HepG2 (cell line): ENCODE measurements around the gene TMEM127. TPM values are rescaled to one million over a fixed set of nuclear protein-coding genes. Genes with fewer than 3 reads are reported as not detected.

Source experiments
- ATAC-seq: fragments of 200-7000 bp; cut with Tn5 transposase; 3 replicates; pipeline ENCODE4 v1.9.1; 2020; ENCODE audit warnings: mild to moderate bottlenecking, moderate library complexity
- BruUV-seq: library from RNA; stranded (reverse); fragments of 400-500 nt; replicated peaks from 2 replicates; lab custom pipeline; 2021; lab: Mats Ljungman, UMichigan
- CTCF ChIA-PET: fragments of 300-600 bp; formaldehyde crosslinking; extraction: SDS; loops from one replicate; lab custom pipeline; 2021; ENCODE audit warnings: low total read pairs, inconsistent platforms, low intra/inter-chr PET ratio; lab: Yijun Ruan, JAX
- POLR2A ChIA-PET: fragments of 350-600 bp; sonication (Branson Sonifier 250); formaldehyde crosslinking; loops from one replicate; lab custom pipeline; 2020; ENCODE audit warnings: antibody characterized with exemption, inconsistent platforms; lab: Yijun Ruan, JAX
- DNase-seq: peaks from one replicate; pipeline ENCODE4 v3.0.0-alpha.2; 2015; ENCODE audit warnings: low spot score
- FAIRE-seq: peaks from 3 replicates; lab custom pipeline; 2011; peaks lifted over from hg19 to GRCh38; lab: Jason Lieb, UNC
- H2AFZ ChIP-seq: one replicate; pipeline ENCODE4 v1.6.1; 2011; ENCODE audit warnings: low read length, inconsistent platforms
- H3K27ac ChIP-seq: fragments of 300-600 bp; 3 replicates; pipeline ENCODE4 v1.8.0; 2011; ENCODE audit warnings: mixed run types, mild to moderate bottlenecking, mixed read lengths, low read length, inconsistent platforms; ENCODE audit not compliant: insufficient read depth; ENCODE audit errors: extremely low read length
- H3K27me3 ChIP-seq, 2 experiments: fragments of 200-600 bp in 1 of 2; 2 replicates in 1 of 2; 3 replicates in 1 of 2; pipeline versions ENCODE4 v1.6.0 to v1.8.0; 2011; ENCODE audit warnings: low read length in 2 of 2, mild to moderate bottlenecking in 2 of 2, moderate library complexity in 2 of 2, inconsistent platforms in 1 of 2; ENCODE audit not compliant: insufficient read depth in 2 of 2, control insufficient read depth in 1 of 2
- H3K36me3 ChIP-seq, 2 experiments: fragments of 200-600 bp in 1 of 2; replicated peaks in 1 of 2; 2 replicates in 1 of 2; 3 replicates in 1 of 2; pipeline versions ENCODE4 v1.5.1 to v1.8.0; 2011; ENCODE audit warnings: low read length in 2 of 2, inconsistent platforms in 1 of 2; ENCODE audit not compliant: insufficient read depth in 2 of 2, control insufficient read depth in 1 of 2
- H3K4me1 ChIP-seq: 2 replicates; pipeline ENCODE4 v1.5.1; 2012; ENCODE audit warnings: low read length, inconsistent platforms; ENCODE audit not compliant: insufficient read depth
- H3K4me2 ChIP-seq: 2 replicates; pipeline ENCODE4 v1.6.0; 2011; ENCODE audit warnings: low read depth, low read length, inconsistent platforms
- H3K4me3 ChIP-seq, 3 experiments: fragments of 200-600 bp in 1 of 3; sonication (generic), shearing (Covaris generic) in 1 of 3; replicated peaks in 1 of 3; 2 replicates each; pipeline ENCODE4 v1.5.1; 2011 to 2016; ENCODE audit warnings: low read length in 3 of 3, inconsistent platforms in 2 of 3, low read depth in 2 of 3, mild to moderate bottlenecking in 2 of 3, control low read depth in 1 of 3, mixed read lengths in 1 of 3; ENCODE audit not compliant: insufficient read depth in 1 of 3
- H3K79me2 ChIP-seq: one replicate; pipeline ENCODE4 v1.6.1; 2011; ENCODE audit warnings: low read length, inconsistent platforms; ENCODE audit not compliant: insufficient read depth
- H3K9ac ChIP-seq: 2 replicates; pipeline ENCODE4 v1.6.0; 2011; ENCODE audit warnings: mild to moderate bottlenecking, low read depth, low read length, inconsistent platforms; ENCODE audit not compliant: insufficient read depth
- H3K9me3 ChIP-seq: 2 replicates; pipeline ENCODE4 v1.5.1; 2012; ENCODE audit warnings: mild to moderate bottlenecking, low read length
- H4K20me1 ChIP-seq: 2 replicates; pipeline ENCODE4 v1.6.0; 2011; ENCODE audit warnings: inconsistent platforms, mild to moderate bottlenecking, low read length, moderate library complexity; ENCODE audit not compliant: insufficient read depth
- ARHGAP35 ChIP-seq: sonication (generic); formaldehyde crosslinking; IDR thresholded peaks from 2 replicates; pipeline ENCODE4 v1.9.0; 2022; ENCODE audit warnings: mild to moderate bottlenecking, inconsistent platforms, moderate library complexity, missing genetic modification reagents, borderline replicate concordance
- BCL6 ChIP-seq: IDR thresholded peaks from 2 replicates; pipeline ENCODE4 v1.6.1; 2016; ENCODE audit warnings: missing genetic modification reagents, missing compliant biosample characterization
- FOSL2 ChIP-seq: sonication (generic); formaldehyde crosslinking; IDR thresholded peaks from 2 replicates; pipeline ENCODE4 v1.4.0; 2020; ENCODE audit warnings: missing genetic modification reagents
- GATAD2A ChIP-seq: IDR thresholded peaks from 2 replicates; pipeline ENCODE4 v1.6.1; 2016
- MAFK ChIP-seq, 2 experiments: IDR thresholded peaks in 1 of 2; conservative IDR thresholded peaks in 1 of 2; 2 replicates each; pipeline ENCODE4 v1.6.1; 2011; ENCODE audit warnings: improper control_type of control experiment in 2 of 2, low read length in 2 of 2
- MIER3 ChIP-seq: IDR thresholded peaks from 2 replicates; pipeline ENCODE4 v1.6.1; 2016; ENCODE audit warnings: missing compliant biosample characterization, borderline replicate concordance
- PITX1 ChIP-seq: sonication (generic); formaldehyde crosslinking; IDR thresholded peaks from 2 replicates; pipeline ENCODE4 v1.5.1; 2020; ENCODE audit warnings: mild to moderate bottlenecking, missing genetic modification reagents
- REPIN1 ChIP-seq: sonication (generic); formaldehyde crosslinking; IDR thresholded peaks from 2 replicates; pipeline ENCODE4 v1.8.0; 2022; ENCODE audit warnings: missing genetic modification reagents, low read depth, mild to moderate bottlenecking, borderline replicate concordance
- TARDBP ChIP-seq: sonication (generic); formaldehyde crosslinking; IDR thresholded peaks from 2 replicates; pipeline ENCODE4 v1.8.0; 2022; ENCODE audit warnings: mild to moderate bottlenecking, missing genetic modification reagents
- ZNF501 ChIP-seq: sonication (generic); formaldehyde crosslinking; IDR thresholded peaks from 2 replicates; pipeline ENCODE4 v1.5.1; 2020; ENCODE audit warnings: mild to moderate bottlenecking, moderate library complexity, missing genetic modification reagents
- ZNF577 ChIP-seq: sonication (generic); formaldehyde crosslinking; IDR thresholded peaks from 2 replicates; pipeline ENCODE4 v1.4.0; 2020; ENCODE audit warnings: mild to moderate bottlenecking, low read depth, missing genetic modification reagents, borderline replicate concordance
- WGBS: methylation state at CpG from one replicate; pipeline ENCODE4 v1.1.6; 2017; ENCODE audit warnings: low lambda C conversion rate; 5-methylcytosine and 5-hydroxymethylcytosine counted together
- in situ Hi-C: cut with HindIII; loops from 2 replicates; pipeline ENCODE4 v1.10.0; 2017; ENCODE audit warnings: low pct_unique_long_range_greater_than_20kb; ENCODE audit not compliant: extremely low pct_ligation_motif_present
- intact Hi-C: fragments of 100-400 bp; cut with micrococcal nuclease; formaldehyde crosslinking; loops from one replicate; pipeline ENCODE4 v1.10.0; 2022; ENCODE audit not compliant: unreplicated experiment
- polyA plus RNA-seq, 8 experiments: library from polyadenylated mRNA; depleted of rRNA in 3 of 8; stranded (reverse) in 7 of 8; unstranded in 1 of 8; fragments of >200 nt; fragmentation: Illumina TruSeq in 4 of 8; extraction: Trizol in 4 of 8; gene quantifications; 2 replicates each; pipeline versions ENCODE4 v1.2.1 to v1.2.3, GENCODE V29; 2011 to 2016; ENCODE audit warnings: low read depth in 4 of 8, missing spikeins in 1 of 8, mixed read lengths in 1 of 8; ENCODE audit not compliant: insufficient read depth in 1 of 8
- total RNA-seq, 5 experiments: library from RNA; depleted of rRNA; stranded (reverse); fragments of >200 nt; fragmentation: Illumina TruSeq; extraction: Trizol; gene quantifications; 2 replicates each; pipeline ENCODE4 v1.2.3, GENCODE V29; 2016; ENCODE audit warnings: low read depth in 1 of 5
- TF ChIP-seq, protein P1 (sequence below): sonication (generic); formaldehyde crosslinking; IDR thresholded peaks from 2 replicates; pipeline ENCODE4 v1.4.0; 2020; ENCODE audit warnings: mild to moderate bottlenecking, low read depth, missing genetic modification reagents
- TF ChIP-seq, protein P2 (sequence below): sonication (generic); formaldehyde crosslinking; conservative IDR thresholded peaks from 2 replicates; pipeline ENCODE4 v1.4.0; 2020; ENCODE audit warnings: missing genetic modification reagents
- TF ChIP-seq, protein P3 (sequence below): sonication (generic); formaldehyde crosslinking; IDR thresholded peaks from 2 replicates; pipeline ENCODE4 v1.5.0; 2020; ENCODE audit warnings: mild to moderate bottlenecking, missing genetic modification reagents
- TF ChIP-seq, protein P4 (sequence below): sonication (generic); formaldehyde crosslinking; IDR thresholded peaks from 2 replicates; pipeline ENCODE4 v1.5.0; 2020; ENCODE audit warnings: mild to moderate bottlenecking, missing genetic modification reagents
- TF ChIP-seq, protein P5 (sequence below): sonication (generic); formaldehyde crosslinking; IDR thresholded peaks from 2 replicates; pipeline ENCODE4 v1.8.1; 2023; ENCODE audit warnings: missing genetic modification reagents, mild to moderate bottlenecking, borderline replicate concordance
- TF ChIP-seq, protein P6 (sequence below): IDR thresholded peaks from 2 replicates; pipeline ENCODE4 v1.6.1; 2012; ENCODE audit warnings: inconsistent platforms

TMEM127 gene
- total and polyA plus RNA-seq, 2 of the 13 experiments (the other 11 are each of a cell fraction or from before 2014, with no cell fraction given), result 21.5 to 33.9 TPM

DNA sequence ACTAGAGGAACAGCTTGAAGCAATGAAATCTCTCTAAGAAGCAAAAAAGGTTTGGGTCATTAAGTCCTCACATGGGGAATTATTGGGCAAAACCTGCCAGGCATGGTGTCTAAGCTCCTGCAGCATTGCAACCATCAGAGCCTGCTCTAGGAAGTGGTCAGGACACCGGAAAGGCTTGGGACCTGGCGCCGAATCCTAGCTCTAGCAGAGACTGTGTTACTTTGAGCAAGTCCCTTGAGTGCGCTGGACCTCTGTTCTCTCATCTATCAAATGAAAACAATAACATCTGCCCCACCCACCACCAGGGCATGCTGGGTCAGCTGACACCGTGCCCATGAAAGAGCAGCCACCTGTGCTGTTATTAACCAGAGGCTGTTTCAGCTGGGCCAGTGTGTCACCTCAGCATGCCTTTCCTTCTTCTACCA is 6.3 kb downstream of the TMEM127 start:
- Histone ChIP-seq H3K36me3 (peaks cover 18 to 42% of the 10 kb centered on the region in 2 experiments), H3K9ac (peak overlapping the region; percentile 66), H3K4me1 (peaks cover 71% of the 10 kb centered on the region), H3K9me3 (no peaks in the 10 kb centered on the region), H3K4me2 (peak overlapping the region; percentile 98), H3K27me3 (no peaks in the 10 kb centered on the region), H3K4me3 (peak overlapping the region in 2 of 3 experiments; percentile 12 to 68; a peak in 3 of 6 replicates), H3K27ac (peak overlapping the region; percentile 92), H3K79me2 (peaks cover 56% of the 10 kb centered on the region), H4K20me1 (no peaks in the 10 kb centered on the region), H2AFZ (no peak overlapping the region)
- DNase-seq (peak; percentile 21), FAIRE-seq (no peak), ATAC-seq (peak; percentile 0; the same call in 1 of the 3 replicates)
- WGBS, result 81% methylated on average over 5 of the region's 5 CpGs
- POLR2A ChIA-PET, result interaction anchor here (0.6 to 4.4 kb wide), 11 partner anchors 8 to 149 kb away, joined by 3 to 91 read pairs (median 9); partner anchors contain the start of genes SNRNP200 and STARD7
- in situ Hi-C loops, result no loop called here
- intact Hi-C loops, result no loop called here
- CTCF ChIA-PET, result interaction anchor here (1.0 kb wide), 1 partner anchor 51 kb away, joined by 3 read pairs; the partner anchor contains the start of gene STARD7
- no TSS peak for BruUV-seq
- TF ChIP-seq FOSL2 (CRISPR knock-in tag), result peak; percentile 38
- TF ChIP-seq TARDBP (CRISPR knock-in tag), result 0 out of 2 replicates have a peak, but pooled peaks have one; percentile 41
- TF ChIP-seq GATAD2A (CRISPR knock-in tag), result peak; percentile 12; the same call in 1 of the 2 replicates
- TF ChIP-seq, protein P1, sequence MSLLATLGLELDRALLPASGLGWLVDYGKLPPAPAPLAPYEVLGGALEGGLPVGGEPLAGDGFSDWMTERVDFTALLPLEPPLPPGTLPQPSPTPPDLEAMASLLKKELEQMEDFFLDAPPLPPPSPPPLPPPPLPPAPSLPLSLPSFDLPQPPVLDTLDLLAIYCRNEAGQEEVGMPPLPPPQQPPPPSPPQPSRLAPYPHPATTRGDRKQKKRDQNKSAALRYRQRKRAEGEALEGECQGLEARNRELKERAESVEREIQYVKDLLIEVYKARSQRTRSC (CRISPR knock-in tag), result no peak
- TF ChIP-seq, protein P2, sequence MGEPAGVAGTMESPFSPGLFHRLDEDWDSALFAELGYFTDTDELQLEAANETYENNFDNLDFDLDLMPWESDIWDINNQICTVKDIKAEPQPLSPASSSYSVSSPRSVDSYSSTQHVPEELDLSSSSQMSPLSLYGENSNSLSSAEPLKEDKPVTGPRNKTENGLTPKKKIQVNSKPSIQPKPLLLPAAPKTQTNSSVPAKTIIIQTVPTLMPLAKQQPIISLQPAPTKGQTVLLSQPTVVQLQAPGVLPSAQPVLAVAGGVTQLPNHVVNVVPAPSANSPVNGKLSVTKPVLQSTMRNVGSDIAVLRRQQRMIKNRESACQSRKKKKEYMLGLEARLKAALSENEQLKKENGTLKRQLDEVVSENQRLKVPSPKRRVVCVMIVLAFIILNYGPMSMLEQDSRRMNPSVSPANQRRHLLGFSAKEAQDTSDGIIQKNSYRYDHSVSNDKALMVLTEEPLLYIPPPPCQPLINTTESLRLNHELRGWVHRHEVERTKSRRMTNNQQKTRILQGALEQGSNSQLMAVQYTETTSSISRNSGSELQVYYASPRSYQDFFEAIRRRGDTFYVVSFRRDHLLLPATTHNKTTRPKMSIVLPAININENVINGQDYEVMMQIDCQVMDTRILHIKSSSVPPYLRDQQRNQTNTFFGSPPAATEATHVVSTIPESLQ, result 0 out of 2 replicates have a peak, but pooled peaks have one; percentile 27
- TF ChIP-seq, protein P3, sequence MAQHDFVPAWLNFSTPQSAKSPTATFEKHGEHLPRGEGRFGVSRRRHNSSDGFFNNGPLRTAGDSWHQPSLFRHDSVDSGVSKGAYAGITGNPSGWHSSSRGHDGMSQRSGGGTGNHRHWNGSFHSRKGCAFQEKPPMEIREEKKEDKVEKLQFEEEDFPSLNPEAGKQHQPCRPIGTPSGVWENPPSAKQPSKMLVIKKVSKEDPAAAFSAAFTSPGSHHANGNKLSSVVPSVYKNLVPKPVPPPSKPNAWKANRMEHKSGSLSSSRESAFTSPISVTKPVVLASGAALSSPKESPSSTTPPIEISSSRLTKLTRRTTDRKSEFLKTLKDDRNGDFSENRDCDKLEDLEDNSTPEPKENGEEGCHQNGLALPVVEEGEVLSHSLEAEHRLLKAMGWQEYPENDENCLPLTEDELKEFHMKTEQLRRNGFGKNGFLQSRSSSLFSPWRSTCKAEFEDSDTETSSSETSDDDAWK (CRISPR knock-in tag), result no peak
- TF ChIP-seq, protein P4, sequence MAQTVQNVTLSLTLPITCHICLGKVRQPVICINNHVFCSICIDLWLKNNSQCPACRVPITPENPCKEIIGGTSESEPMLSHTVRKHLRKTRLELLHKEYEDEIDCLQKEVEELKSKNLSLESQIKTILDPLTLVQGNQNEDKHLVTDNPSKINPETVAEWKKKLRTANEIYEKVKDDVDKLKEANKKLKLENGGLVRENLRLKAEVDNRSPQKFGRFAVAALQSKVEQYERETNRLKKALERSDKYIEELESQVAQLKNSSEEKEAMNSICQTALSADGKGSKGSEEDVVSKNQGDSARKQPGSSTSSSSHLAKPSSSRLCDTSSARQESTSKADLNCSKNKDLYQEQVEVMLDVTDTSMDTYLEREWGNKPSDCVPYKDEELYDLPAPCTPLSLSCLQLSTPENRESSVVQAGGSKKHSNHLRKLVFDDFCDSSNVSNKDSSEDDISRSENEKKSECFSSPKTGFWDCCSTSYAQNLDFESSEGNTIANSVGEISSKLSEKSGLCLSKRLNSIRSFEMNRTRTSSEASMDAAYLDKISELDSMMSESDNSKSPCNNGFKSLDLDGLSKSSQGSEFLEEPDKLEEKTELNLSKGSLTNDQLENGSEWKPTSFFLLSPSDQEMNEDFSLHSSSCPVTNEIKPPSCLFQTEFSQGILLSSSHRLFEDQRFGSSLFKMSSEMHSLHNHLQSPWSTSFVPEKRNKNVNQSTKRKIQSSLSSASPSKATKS (CRISPR knock-in tag), result 0 out of 2 replicates have a peak, but pooled peaks have one; percentile 28
- 0 out of 2 replicates have a peak, but pooled peaks have one; percentile 6 for TF ChIP-seq BCL6
- TF ChIP-seq REPIN1, result 0 out of 2 replicates have a peak, but pooled peaks have one; percentile 31
- TF ChIP-seq, protein P5, sequence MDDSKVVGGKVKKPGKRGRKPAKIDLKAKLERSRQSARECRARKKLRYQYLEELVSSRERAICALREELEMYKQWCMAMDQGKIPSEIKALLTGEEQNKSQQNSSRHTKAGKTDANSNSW, result no peak
- TF ChIP-seq PITX1 (CRISPR knock-in tag), result no peak
- TF ChIP-seq, protein P6, sequence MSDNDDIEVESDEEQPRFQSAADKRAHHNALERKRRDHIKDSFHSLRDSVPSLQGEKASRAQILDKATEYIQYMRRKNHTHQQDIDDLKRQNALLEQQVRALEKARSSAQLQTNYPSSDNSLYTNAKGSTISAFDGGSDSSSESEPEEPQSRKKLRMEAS, result peak; percentile 25; the same call in 1 of the 2 replicates
- peak; percentile 15; the same call in 1 of the 2 replicates for TF ChIP-seq ZNF501 (CRISPR knock-in tag)
- no peak for TF ChIP-seq ZNF577 (CRISPR knock-in tag)
- TF ChIP-seq MAFK (conservative IDR thresholded peaks at IDR 0.05 in 1 of 2, IDR thresholded peaks at IDR 0.05 in 1 of 2; ENCODE audit: low read length in 2 of 2), result no peak
- 0 out of 2 replicates have a peak, but pooled peaks have one; percentile 12 for TF ChIP-seq ARHGAP35 (CRISPR knock-in tag)
- TF ChIP-seq MIER3 (CRISPR knock-in tag), result 0 out of 2 replicates have a peak, but pooled peaks have one; percentile 29
